GM21367 (cell line): ENCODE data around the gene PFDN6.

Source experiments
- ATAC-seq: cut with Tn5 transposase; IDR thresholded peaks from one replicate; pipeline ENCODE4 v1.9.1; 2021; ENCODE audit not compliant: unreplicated experiment

The PFDN6 gene

GRCh38 chr6:33315793-33316602, 26.6 kb downstream of the PFDN6 start:
- ATAC-seq: no peak

DNA sequence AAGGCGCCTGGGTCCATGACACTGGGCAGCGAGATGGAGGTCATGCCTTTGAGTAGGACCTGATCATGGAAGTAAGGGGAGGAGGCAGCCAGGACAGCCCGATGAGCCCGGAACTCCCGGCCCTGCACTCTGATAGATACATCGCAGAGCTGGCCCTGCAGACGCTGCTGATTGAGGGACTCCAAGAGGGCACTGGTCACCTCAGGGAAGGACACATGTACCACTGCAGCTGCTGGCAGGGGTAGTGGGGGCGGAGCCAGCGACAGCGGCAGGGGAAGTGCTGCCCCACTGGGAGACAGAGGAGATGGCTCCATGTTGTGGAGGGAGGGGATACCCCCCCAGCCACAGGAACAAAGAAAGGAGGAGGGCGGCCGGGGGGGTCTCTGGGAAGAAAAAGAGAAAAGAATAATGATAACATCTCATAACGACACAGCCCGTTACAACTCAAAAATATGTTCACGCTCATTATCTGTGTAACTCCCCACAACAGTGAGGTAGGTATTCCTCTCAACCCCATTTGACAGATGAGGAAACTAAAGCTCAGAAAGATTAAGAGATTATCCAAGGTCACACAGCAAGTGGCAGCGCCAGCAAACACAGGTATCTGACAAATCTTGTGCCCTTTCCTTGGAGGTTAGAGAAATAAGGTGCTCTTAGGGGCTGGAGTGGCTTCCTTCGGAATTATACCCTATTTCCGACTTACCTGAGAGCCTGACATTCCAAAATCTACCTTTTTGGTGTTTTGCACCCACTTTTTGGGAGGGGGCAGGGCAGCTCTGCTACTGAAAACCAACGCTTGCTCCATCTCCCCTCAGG, 27.4 kb downstream of the PFDN6 start:
- ATAC-seq: no peak

- ATAC-seq: no peak
These were observed 27.9 kb downstream of the PFDN6 start for GRCh38 chr6:33317419-33317668.

- ATAC-seq: peak; percentile 32
These were observed 28.4 kb downstream of the PFDN6 start, which contains the start of gene ZBTB22 for GRCh38 chr6:33317669-33318425. Gene ZBTB22, minus strand, starts transcription at chr6:33317744. Its CDS starts 828 bp downstream, at chr6:33316916.

- ATAC-seq: no peak
These were observed 29.1 kb downstream of the PFDN6 start for GRCh38 chr6:33318426-33319073.

DNA sequence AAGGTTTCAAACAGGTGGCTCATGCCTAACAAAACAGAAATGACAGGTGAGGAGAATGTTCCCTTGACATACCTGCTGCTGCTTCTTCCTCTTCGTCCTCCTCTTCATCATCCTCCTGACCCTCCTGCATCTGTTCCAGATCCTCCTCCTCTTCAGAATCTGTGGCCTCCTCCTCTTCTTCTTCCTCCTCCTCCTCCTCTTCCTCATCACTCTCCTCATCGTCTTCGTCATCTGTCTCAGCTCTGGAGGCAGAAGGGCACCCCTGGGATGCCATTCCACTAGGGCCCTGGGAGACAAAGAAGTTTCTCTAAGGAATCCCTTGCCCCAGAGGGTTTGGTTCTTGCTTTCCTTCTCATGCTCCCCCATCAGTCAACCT, 30.5 kb downstream of the PFDN6 start:
- ATAC-seq: no peak

DNA sequence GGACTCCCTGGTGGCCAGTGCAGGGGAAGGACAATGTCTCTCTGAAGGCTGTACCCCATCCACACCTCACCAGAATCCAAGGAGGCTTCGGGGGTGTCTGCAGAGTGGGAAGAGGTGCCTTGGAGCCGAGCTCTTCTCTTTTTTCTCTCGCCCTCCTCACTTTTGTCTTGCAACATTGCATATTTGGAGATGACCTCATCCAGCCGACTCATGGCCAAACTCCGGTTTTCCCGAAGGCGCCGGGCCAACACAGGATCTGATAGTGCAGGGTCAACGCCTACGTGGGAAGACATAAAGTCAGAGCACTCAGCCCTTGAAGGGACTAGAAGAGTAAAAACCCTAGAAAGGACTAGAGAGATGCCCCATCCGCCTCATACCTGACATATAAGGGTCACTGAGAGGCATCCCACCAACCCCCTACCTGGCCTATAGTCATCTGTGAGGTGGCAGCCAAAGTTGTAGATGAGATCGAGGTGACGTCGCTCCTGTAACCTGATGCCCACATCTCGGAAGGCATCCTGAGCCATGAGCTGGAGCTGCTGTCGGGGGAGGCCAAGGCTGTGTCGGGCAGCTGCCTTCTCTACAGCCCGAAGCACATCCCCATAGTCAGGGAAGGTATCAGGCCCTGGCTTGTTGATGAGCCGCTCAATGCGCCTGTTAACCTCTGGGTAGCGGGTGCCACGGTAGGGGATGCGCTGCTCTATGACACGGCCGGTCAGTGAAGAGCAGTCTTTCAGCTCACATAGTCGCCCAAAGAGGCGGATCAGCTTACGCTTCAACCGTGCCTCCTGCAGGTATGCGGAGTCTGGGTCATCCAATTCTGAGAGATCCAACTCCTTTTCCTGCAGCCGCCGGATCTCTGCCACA, 31.1 kb downstream of the PFDN6 start:
- ATAC-seq: no peak

GRCh38 chr6:33321227-33321626, 31.8 kb downstream of the PFDN6 start:
- ATAC-seq: no peak

DNA sequence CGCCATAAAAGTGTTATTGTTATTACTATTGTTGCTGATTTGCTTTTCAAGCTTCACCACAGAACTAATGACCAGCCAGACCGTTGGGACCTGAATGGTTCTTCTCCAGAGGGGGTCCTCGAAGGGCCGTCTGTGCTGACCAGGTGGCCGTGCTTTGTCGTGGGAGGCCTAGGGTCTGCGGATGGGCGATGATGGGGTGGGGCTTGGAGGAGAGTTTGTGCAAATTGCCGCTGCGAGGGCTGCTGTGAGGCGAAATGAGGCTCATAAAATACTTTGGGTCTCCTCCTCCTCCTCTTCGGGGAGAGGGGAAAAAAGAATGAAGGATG, 34.2 kb downstream of the PFDN6 start:
- no peak for ATAC-seq

DNA sequence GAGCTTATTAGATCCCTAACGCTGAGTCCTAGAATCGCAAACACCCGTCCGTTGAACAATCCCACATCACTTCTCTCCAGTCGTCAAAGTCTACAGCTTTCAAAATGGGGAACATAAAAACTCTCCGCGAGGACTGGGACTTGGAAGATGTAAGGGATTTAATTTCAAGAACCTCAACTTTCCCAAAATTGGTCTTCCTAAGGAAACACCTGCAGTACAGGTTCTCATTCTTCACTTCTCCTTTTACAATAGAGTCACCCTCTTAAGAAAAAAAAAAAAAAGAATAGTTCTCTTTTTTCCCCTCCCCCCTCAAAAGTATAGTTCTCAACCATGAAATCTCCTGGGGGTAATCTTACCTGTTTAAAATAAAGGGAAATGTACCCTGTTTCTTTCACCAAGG, 34.7 kb downstream of the PFDN6 start:
- ATAC-seq: no peak

DNA sequence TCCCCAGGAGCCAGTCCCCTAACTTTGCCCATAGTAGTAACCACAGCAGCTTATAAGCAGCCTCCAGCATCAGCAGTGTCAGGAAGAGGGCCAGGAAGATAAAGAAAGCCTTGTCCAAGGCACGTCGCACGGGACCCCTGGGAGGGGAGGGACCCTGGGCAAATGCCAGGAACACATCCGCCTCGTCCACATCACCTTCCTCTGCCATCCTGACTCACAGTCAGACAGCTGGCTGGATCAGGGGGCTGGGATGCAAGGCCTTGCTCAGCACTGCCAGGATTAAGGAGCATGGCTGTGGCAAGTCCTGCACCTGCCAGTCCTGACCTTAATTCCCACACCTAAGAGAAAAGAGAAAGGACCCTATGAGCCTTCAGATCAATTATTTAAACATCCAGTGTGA, 39.7 kb downstream of the PFDN6 start:
- ATAC-seq: no peak

- no peak for ATAC-seq
These were observed 41.3 kb downstream of the PFDN6 start for GRCh38 chr6:33330736-33331135.

- no peak for ATAC-seq
These were observed 44.3 kb downstream of the PFDN6 start for GRCh38 chr6:33333666-33334065.

GRCh38 chr6:33335916-33336315, 46.5 kb downstream of the PFDN6 start:
- ATAC-seq: no peak

- ATAC-seq: no peak
These were observed 47.1 kb downstream of the PFDN6 start for GRCh38 chr6:33336495-33336894.

- no peak for ATAC-seq
These were observed 49.8 kb downstream of the PFDN6 start for GRCh38 chr6:33339193-33339592.
